RWPE2 (cell line): ENCODE results near the gene AJUBA.

Experiments used
- ATAC-seq: fragments of 200-7000 bp; cut with Tn5 transposase; 3 replicates; pipeline ENCODE4 v1.9.1; 2021; ENCODE audit warnings: low read depth
- DNase-seq: peaks from one replicate; pipeline ENCODE4 v3.0.0-alpha.2; 2020; ENCODE audit warnings: low spot score
- H3K27ac ChIP-seq: fragments of 450-650 bp; 2 replicates; pipeline ENCODE4 v1.5.1; 2017; ENCODE audit warnings: mild to moderate bottlenecking; ENCODE audit not compliant: poor library complexity, severe bottlenecking
- H3K27me3 ChIP-seq: fragments of 250-450 bp; sonication (Bioruptor Pico); 2 replicates; pipeline ENCODE4 v1.5.1; 2021; ENCODE audit warnings: mild to moderate bottlenecking, moderate library complexity; ENCODE audit not compliant: insufficient read depth, poor library complexity, severe bottlenecking
- H3K36me3 ChIP-seq: fragments of 250-450 bp; sonication (Bioruptor Pico); 2 replicates; pipeline ENCODE4 v1.5.1; 2020; ENCODE audit warnings: low read depth, mild to moderate bottlenecking, moderate library complexity
- H3K4me1 ChIP-seq: fragments of 250-450 bp; sonication (Bioruptor Pico); 2 replicates; pipeline ENCODE4 v1.5.1; 2021; ENCODE audit warnings: mild to moderate bottlenecking, moderate library complexity; ENCODE audit not compliant: insufficient read depth, poor library complexity, severe bottlenecking
- H3K4me3 ChIP-seq: fragments of 250-450 bp; sonication (Bioruptor Pico); 2 replicates; pipeline ENCODE4 v1.5.1; 2021; ENCODE audit warnings: mild to moderate bottlenecking, moderate library complexity; ENCODE audit not compliant: severe bottlenecking
- H3K9me3 ChIP-seq: fragments of 250-450 bp; sonication (Bioruptor Pico); 2 replicates; pipeline ENCODE4 v1.5.1; 2021; ENCODE audit warnings: mild to moderate bottlenecking, moderate library complexity; ENCODE audit not compliant: severe bottlenecking
- CTCF ChIP-seq: fragments of 450-650 bp; IDR thresholded peaks from one replicate; pipeline ENCODE4 v1.5.1; 2017; ENCODE audit warnings: mild to moderate bottlenecking, moderate library complexity; ENCODE audit not compliant: poor library complexity, severe bottlenecking

Gene AJUBA

GRCh38 chr14:22945642-22946041, 36.7 kb downstream of the AJUBA start:
- Histone ChIP-seq H3K4me3 (no peak overlapping the region), H3K9me3 (no peaks in the 10 kb centered on the region), H3K27ac (no peak overlapping the region), H3K36me3 (peaks cover 81% of the 10 kb centered on the region), H3K27me3 (no peaks in the 10 kb centered on the region), H3K4me1 (no peaks in the 10 kb centered on the region)
- no peak for DNase-seq
- ATAC-seq, result no peak
- no peak for TF ChIP-seq CTCF

GRCh38 chr14:22939684-22940083, 42.7 kb downstream of the AJUBA start:
- Histone ChIP-seq H3K4me3 (no peak overlapping the region), H3K4me1 (no peaks in the 10 kb centered on the region), H3K27me3 (no peaks in the 10 kb centered on the region), H3K27ac (no peak overlapping the region), H3K36me3 (peaks cover 36% of the 10 kb centered on the region), H3K9me3 (no peaks in the 10 kb centered on the region)
- ATAC-seq, result no peak; the same call in 2 of the 3 replicates
- no peak for TF ChIP-seq CTCF
- no peak for DNase-seq

DNA sequence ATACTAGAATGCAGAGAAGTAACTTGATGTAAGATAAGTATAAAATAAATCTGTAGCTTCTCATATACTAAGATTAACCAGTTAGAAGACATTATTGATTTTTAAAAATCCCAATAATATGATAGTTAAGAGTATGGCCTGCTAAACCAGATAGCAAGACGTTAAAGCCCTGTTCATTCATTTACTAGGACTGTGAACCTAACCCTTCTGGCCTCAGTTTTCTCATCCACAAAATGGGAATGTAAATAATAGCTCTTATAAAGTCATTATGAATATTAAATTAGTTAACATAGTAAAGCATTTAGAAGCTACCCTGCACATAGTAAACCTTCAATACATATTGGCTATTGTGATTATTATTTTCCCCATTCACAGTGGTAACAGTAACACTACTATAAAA, 47.2 kb downstream of the AJUBA start:
- Histone ChIP-seq H3K4me3 (no peak overlapping the region), H3K27me3 (no peaks in the 10 kb centered on the region), H3K9me3 (no peaks in the 10 kb centered on the region), H3K36me3 (peaks cover 7% of the 10 kb centered on the region; the same call in 1 of the 2 replicates), H3K27ac (no peak overlapping the region), H3K4me1 (peaks cover under 1% of the 10 kb centered on the region)
- DNase-seq (no peak), ATAC-seq (no peak)
- TF ChIP-seq CTCF, result no peak

DNA sequence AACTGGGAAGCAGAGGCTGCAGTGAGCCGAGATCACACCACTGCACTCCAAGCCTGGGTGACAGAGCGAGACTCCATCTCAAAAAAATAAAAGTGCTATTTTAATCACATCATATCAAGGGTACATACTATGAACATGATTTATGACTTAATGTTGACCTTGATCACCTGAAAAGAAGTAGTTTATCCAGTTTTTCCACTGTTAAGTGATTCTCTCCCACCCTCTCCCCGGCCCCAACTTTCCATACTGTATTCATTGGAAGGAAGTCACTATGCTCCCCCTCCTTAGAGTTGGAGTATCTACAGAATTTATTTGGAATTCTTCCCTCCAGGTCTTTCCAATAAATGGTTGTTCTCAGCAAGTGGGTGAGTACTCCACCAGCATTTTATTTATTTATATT, 50.2 kb downstream of the AJUBA start:
- ATAC-seq, result no peak
- H3K4me1 ChIP-seq, result peaks cover 13% of the 10 kb centered on the region
- TF ChIP-seq CTCF, result no peak
- H3K4me3 ChIP-seq, result no peak overlapping the region
- no peak for DNase-seq
- H3K27ac ChIP-seq, result no peak overlapping the region
- H3K36me3 ChIP-seq, result peaks cover 11% of the 10 kb centered on the region
- no peaks in the 10 kb centered on the region for H3K27me3 ChIP-seq
- H3K9me3 ChIP-seq, result no peaks in the 10 kb centered on the region

DNA sequence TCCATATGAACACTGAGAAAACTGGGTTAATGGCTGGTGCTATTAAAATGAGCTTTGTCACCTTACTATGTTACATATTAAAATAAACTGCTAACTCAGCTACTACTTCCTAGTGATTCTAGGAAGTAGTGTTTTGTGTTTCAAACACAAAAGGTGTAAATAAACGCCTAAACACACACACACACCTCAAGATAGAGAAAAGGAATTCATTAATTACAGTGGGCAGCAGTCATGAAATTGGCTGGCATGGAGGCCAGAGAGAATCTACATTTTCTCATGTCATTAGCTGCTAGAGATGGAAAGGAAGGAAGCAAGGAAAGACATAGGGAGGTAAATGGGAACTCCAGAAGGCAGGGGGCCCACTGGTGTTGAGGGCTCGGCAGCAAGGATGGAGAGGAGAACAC, 52.4 kb downstream of the AJUBA start:
- TF ChIP-seq CTCF, result no peak
- no peaks in the 10 kb centered on the region for H3K27me3 ChIP-seq
- H3K4me3 ChIP-seq, result peak overlapping the region; percentile 29
- peaks cover 27% of the 10 kb centered on the region for H3K4me1 ChIP-seq
- H3K9me3 ChIP-seq, result no peaks in the 10 kb centered on the region
- peak overlapping the region; percentile 40 for H3K27ac ChIP-seq
- no peak for DNase-seq
- H3K36me3 ChIP-seq, result peaks cover 30% of the 10 kb centered on the region
- ATAC-seq, result no peak
